Measurements from ENCODE around the gene SLC10A3. TPM values are rescaled to one million over a fixed set of nuclear protein-coding genes. Genes with fewer than 3 reads are reported as not detected.

The SLC10A3 gene
- polyA plus RNA-seq, 1 of the 3 experiments (the other 2 are of a cell fraction), result 29.7 TPM

- H3K9me3 ChIP-seq, result no peaks in the 10 kb centered on the region
- ChIA-PET POLR2A (no interaction called here), CTCF (no interaction called here)
- no peak overlapping the region for H3K4me2 ChIP-seq
- H3K79me2 ChIP-seq (ENCODE audit: insufficient read depth), result no peaks in the 10 kb centered on the region
- H4K20me1 ChIP-seq (ENCODE audit: insufficient read depth), result no peaks in the 10 kb centered on the region
- TF ChIP-seq, protein P1, sequence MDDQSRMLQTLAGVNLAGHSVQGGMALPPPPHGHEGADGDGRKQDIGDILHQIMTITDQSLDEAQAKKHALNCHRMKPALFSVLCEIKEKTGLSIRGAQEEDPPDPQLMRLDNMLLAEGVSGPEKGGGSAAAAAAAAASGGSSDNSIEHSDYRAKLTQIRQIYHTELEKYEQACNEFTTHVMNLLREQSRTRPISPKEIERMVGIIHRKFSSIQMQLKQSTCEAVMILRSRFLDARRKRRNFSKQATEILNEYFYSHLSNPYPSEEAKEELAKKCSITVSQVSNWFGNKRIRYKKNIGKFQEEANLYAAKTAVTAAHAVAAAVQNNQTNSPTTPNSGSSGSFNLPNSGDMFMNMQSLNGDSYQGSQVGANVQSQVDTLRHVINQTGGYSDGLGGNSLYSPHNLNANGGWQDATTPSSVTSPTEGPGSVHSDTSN (IDR thresholded peaks at IDR 0.05), result no peak
- TF ChIP-seq SIN3A (IDR thresholded peaks at IDR 0.05; ENCODE audit: borderline replicate concordance, low read depth, low read length) (no peak), CHD2 (IDR thresholded peaks at IDR 0.05; ENCODE audit: low read length, partially characterized antibody) (no peak), FOXJ3 (CRISPR knock-in tag; IDR thresholded peaks at IDR 0.05) (no peak), GATA2 (CRISPR knock-in tag; IDR thresholded peaks at IDR 0.05) (no peak), EP300 (IDR thresholded peaks at IDR 0.05; ENCODE audit: borderline replicate concordance in 1 of 2, low read depth in 1 of 2, low read length in 1 of 2) (no peak), YY1 (IDR thresholded peaks at IDR 0.05; ENCODE audit: low read depth) (no peak), MXI1 (IDR thresholded peaks at IDR 0.05; ENCODE audit: low read depth, low read length) (no peak), TAF1 (IDR thresholded peaks at IDR 0.05; ENCODE audit: borderline replicate concordance, low read depth, low read length) (no peak), RFX5 (IDR thresholded peaks at IDR 0.05; ENCODE audit: low read length) (no peak), TEAD4 (IDR thresholded peaks at IDR 0.05; ENCODE audit: borderline replicate concordance, insufficient read depth) (no peak), JUND (IDR thresholded peaks at IDR 0.05) (no peak), CTCF (IDR thresholded peaks at IDR 0.05) (no peak), USF2 (IDR thresholded peaks at IDR 0.05; ENCODE audit: borderline replicate concordance, low read depth, low read length) (no peak), TCF12 (IDR thresholded peaks at IDR 0.05) (no peak), SMC3 (IDR thresholded peaks at IDR 0.05; ENCODE audit: low read depth, low read length) (no peak), FOSL2 (IDR thresholded peaks at IDR 0.05; ENCODE audit: borderline replicate concordance, low read depth) (no peak)
- no peak overlapping the region for H3K4me3 ChIP-seq (ENCODE audit: low read depth in 2 of 2, low read length in 1 of 2)
- WGBS (ENCODE audit: low lambda C conversion rate), result 49% methylated on average over 5 of the region's 24 CpGs
- H3F3A ChIP-seq (replicated peaks; ENCODE audit: insufficient read depth), result no peaks in the 10 kb centered on the region
- H3K27ac ChIP-seq (ENCODE audit: low read depth in 2 of 2, low read length in 1 of 2), result no peak overlapping the region
- no peaks in the 10 kb centered on the region for H3K4me1 ChIP-seq (ENCODE audit: control insufficient read depth in 1 of 2, insufficient read depth in 2 of 2, low read depth in 1 of 2, low read length in 1 of 2)
- H3K36me3 ChIP-seq (replicated peaks in 1 of 2; ENCODE audit: control insufficient read depth in 1 of 2, insufficient read depth in 2 of 2, low read length in 1 of 2), result no peaks in the 10 kb centered on the region
- no peak overlapping the region for H2AFZ ChIP-seq (ENCODE audit: low read depth)
- no peak overlapping the region for H3K9ac ChIP-seq
- H3K27me3 ChIP-seq (ENCODE audit: insufficient read depth), result no peaks in the 10 kb centered on the region; the same call in 1 of the 2 replicates
- H3K9me2 ChIP-seq, result no peaks in the 10 kb centered on the region
- no peak for DNase-seq
Observed at GRCh38 chrX:154507673-154508383, 17.4 kb upstream of the SLC10A3 start.
